GM21528 (cell line): ENCODE measurements around the gene SLC1A1.
"Not testable (repeated sequence)": the region's sequence is repeated elsewhere in the genome, so short reads cannot be mapped to it uniquely, and the experiment has no call there.

Source experiments
- ATAC-seq: cut with Tn5 transposase; IDR thresholded peaks from one replicate; pipeline ENCODE4 v1.9.1; 2021; ENCODE audit warnings: mild to moderate bottlenecking, moderate library complexity; ENCODE audit not compliant: unreplicated experiment, low FRiP score

The SLC1A1 gene

DNA sequence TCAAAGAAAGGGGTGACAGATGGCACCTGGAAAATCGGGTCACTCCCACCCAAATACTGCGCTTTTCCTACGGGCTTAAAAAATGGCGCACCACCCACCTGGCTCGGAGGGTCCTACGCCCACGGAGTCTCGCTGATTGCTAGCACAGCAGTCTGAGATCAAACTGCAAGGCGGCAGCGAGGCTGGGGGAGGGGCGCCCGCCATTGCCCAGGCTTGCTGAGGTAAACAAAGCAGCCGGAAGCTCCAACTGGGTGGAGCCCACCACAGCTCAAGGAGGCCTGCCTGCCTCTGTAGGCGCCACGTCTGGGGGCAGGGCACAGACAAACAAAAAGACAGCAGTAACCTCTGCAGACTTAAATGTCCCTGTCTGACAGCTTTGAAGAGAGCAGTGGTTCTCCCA is 115.8 kb downstream of the SLC1A1 start:
- not testable (repeated sequence) for ATAC-seq

DNA sequence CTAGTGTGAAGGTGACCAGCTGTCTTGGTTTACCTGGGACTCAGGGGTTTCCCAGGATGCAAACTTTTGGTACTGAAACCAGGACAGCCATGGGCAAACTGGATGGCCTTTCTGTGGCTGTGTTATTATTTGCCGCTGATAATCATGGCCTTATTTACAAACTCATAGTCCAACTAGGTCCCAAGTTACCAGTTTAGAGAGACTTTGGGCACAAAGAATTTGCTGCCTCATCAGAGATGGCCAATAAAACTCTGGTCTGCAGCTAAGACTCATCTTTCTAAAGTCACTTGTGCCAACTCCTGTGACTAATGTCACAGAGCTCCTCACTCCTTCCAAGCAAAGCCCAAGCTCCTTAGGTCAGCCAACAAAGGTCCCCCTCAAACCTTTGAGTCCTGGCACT is 124.4 kb downstream of the SLC1A1 start:
- no peak for ATAC-seq

- ATAC-seq = no peak
Observed at GRCh38 chr9:4615251-4615650, 125.0 kb downstream of the SLC1A1 start.

DNA sequence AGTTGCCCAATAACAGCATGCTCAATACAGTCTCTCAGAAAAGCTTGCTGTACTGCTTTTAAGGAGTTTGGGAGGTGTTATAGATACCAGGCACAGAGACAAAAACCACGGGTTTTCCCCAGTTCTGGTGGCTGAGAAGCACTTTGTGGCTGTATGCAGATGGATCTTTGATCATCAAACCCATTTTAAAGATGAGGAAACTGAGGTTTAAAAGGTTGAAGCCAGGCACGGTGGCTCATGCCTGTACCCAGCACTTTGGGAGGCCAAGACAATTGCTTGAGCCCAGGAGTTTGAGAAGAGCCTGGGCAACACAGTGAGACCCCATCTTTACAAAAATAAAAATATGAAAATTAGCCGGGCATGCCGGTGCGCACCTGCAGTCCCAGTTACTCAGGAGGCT is 125.5 kb downstream of the SLC1A1 start:
- ATAC-seq = no peak

GRCh38 chr9:4617752-4618151 is 127.5 kb downstream of the SLC1A1 start:
- ATAC-seq = no peak

DNA sequence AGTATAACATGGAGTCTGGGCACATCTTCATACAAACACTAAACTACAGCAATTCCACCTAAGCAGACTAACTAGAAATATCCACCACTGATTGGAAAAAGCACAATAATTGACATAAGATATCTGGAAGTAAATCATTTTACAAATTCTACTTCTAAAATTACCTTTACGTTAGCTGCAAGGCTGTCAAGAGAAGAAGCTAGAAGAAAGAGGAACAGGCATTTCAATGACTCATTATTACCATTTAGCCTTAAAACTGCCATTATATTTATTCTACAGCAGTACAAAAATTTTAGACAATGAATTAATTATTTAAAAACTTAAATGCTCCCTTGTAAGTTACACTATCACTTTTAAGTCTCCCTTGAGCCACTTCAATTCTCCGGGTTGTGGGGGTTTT is 128.4 kb downstream of the SLC1A1 start:
- no peak for ATAC-seq

- ATAC-seq = no peak
Observed at GRCh38 chr9:4620057-4620765, 129.9 kb downstream of the SLC1A1 start.

DNA sequence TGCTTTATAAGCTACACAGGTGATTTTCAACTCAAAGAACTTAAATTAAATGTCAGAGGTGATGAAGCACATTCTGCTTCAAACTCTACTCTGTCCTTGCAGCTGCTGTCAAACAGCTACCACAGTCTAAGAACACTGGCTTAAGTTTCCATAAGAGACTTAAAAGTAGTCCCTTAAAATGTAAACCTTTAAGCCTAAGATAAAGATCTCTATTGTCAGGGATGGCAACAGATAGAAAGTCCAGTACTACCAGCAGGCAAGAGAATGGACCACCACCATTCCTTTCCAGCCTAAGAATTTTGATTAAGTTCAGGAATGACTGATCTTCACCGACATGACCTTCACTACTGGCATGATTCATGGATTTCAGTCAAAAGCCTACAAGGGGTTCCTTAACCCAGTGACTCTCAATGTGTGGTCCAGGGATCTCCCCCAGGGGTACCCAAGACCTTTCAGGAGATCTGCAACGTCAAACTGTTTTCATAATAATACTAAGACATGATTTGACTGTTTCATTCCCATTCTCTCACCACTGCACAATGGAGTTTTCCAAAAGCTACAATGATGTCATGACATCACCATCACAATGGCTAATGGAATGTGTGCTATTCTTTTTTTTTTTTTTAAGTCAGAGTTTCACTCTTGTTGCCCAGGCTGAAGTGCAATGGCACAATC is 130.8 kb downstream of the SLC1A1 start:
- ATAC-seq = no peak

DNA sequence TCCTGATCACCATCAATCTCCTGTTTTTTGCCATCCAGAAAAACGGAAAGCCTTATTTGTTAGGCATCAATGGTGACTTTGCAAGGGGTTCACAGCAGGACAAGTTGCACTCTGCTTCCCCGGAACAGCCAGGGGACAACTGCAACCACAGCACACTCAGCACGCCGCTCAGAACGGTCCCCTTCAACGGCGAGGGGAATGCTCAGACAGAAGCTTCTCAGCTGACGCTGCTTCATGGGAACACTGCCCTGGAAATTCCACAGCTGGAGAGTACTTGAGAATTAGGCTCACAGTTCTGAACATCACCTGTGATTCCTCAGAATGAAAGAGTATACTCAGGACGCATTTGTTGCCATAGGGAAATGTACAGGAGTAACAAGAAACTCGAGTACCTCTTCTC is 131.7 kb downstream of the SLC1A1 start:
- ATAC-seq = no peak

GRCh38 chr9:4630836-4631235 is 140.6 kb downstream of the SLC1A1 start:
- ATAC-seq = no peak
